ENCODE results near the gene MDFI.

Gene MDFI

DNA sequence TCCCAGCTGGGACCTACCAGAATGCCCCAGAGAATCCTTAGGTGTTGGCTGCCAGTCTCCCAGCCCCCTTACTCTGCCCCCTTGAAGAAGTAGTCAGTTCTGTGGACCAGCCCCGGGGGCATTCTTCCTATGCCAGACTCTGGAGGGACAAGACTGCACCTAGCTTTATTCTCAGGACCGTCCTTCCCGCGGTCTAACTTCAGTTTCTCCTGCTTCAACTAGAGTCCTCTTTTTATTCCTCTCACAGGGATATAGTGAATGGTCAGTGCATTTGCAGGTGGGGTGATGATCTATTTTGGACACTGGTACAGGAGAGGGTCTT is 35.9 kb upstream of the MDFI start:
- H3K4me1 ChIP-seq (ENCODE audit: control insufficient read depth in 5 of 5, insufficient read depth in 5 of 5, low read length in 5 of 5) = peaks cover 0 to 38% (median 20%) of the 10 kb centered on the region in 5 donors
- no peaks in the 10 kb centered on the region for H3K27me3 ChIP-seq (ENCODE audit: control insufficient read depth in 5 of 5, insufficient read depth in 4 of 5, low read length in 5 of 5)
- peak overlapping the region in 1 of 5 donors; percentile 17 for H3K9ac ChIP-seq (ENCODE audit: low read length in 5 of 5)
- no peaks in the 10 kb centered on the region for H3K9me3 ChIP-seq (ENCODE audit: control insufficient read depth in 5 of 5, low read length in 5 of 5)
- H3K4me3 ChIP-seq (ENCODE audit: low read depth in 1 of 5, low read length in 5 of 5) = no peak overlapping the region
- H3K27ac ChIP-seq (ENCODE audit: low read depth, low read length) = peak overlapping the region; percentile 46
- H3K36me3 ChIP-seq (ENCODE audit: control insufficient read depth in 5 of 5, insufficient read depth in 5 of 5, low read length in 5 of 5) = peaks cover 0 to 18% (median 6%) of the 10 kb centered on the region in 5 donors

DNA sequence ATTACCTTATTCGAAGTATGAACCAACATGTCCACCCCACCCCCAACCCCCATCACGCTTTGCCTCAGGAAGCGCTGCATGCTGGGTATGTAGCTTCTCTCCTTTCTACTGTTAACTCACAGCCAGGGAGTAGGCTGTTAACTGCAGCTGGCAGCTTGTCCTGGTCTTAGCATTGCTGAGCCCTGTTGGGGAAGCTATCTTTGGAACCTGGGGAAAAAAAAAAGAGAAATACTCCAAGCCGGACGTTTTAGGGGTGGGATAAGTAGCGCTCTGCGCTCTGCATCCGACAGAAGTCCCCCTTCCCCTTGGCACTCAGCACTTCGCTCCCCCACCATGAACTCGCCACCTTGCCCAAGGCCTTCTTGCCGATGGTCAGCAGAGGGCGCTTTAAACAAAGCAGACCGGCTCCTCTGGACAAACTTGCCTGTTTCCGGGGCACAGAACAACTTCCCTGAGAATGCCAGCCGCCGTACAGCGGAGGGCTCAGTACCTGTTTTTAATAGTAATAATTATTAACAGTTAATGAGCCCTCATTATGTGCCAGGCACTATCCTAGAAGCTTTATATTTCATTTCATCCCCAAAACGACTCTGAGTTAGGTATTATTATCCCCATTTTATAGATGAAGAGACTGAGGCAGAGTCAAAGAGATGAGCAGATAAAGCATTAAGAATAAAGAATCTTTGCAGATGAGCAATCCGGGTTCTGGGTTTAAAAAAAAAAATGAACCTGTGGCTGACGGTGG is 35.2 kb upstream of the MDFI start:
- H3K27me3 ChIP-seq (ENCODE audit: control insufficient read depth in 5 of 5, insufficient read depth in 4 of 5, low read length in 5 of 5) = no peaks in the 10 kb centered on the region
- peaks cover 0 to 38% (median 20%) of the 10 kb centered on the region in 5 donors for H3K4me1 ChIP-seq (ENCODE audit: control insufficient read depth in 5 of 5, insufficient read depth in 5 of 5, low read length in 5 of 5)
- H3K27ac ChIP-seq (ENCODE audit: low read depth, low read length) = no peak overlapping the region
- H3K4me3 ChIP-seq (ENCODE audit: low read depth in 1 of 5, low read length in 5 of 5) = peak overlapping the region in 4 of 5 donors; percentile 4 to 59 (median 30)
- peaks cover 0 to 15% (median 5%) of the 10 kb centered on the region in 5 donors for H3K36me3 ChIP-seq (ENCODE audit: control insufficient read depth in 5 of 5, insufficient read depth in 5 of 5, low read length in 5 of 5)
- H3K9me3 ChIP-seq (ENCODE audit: control insufficient read depth in 5 of 5, low read length in 5 of 5) = no peaks in the 10 kb centered on the region
- peak overlapping the region in 1 of 5 donors; percentile 68 for H3K9ac ChIP-seq (ENCODE audit: low read length in 5 of 5)

DNA sequence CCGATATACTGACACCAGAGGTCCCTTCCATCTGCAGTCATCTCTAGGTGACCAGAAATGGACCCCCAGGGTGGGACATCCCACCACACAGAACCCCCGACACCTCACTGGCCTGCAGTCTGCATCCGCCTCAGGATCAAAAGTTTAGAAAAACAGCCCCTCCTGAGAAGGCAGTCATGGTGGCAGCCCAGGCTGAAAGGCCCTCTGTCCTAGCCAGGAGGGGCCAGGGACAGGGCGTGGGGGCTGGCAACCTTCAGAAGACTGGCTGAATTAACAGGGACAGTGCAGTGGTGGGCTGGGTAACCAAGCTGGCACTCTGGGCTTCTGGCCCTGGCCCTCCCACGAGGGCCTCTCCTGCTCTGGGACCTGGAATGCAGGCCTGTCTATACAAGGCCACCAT is 34.3 kb upstream of the MDFI start:
- Histone ChIP-seq H3K9me3 (ENCODE audit: control insufficient read depth in 5 of 5, low read length in 5 of 5) (no peaks in the 10 kb centered on the region), H3K4me1 (ENCODE audit: control insufficient read depth in 5 of 5, insufficient read depth in 5 of 5, low read length in 5 of 5) (peaks cover 0 to 38% (median 20%) of the 10 kb centered on the region in 5 donors), H3K27me3 (ENCODE audit: control insufficient read depth in 5 of 5, insufficient read depth in 4 of 5, low read length in 5 of 5) (no peaks in the 10 kb centered on the region), H3K27ac (ENCODE audit: low read depth, low read length) (no peak overlapping the region), H3K36me3 (ENCODE audit: control insufficient read depth in 5 of 5, insufficient read depth in 5 of 5, low read length in 5 of 5) (peaks cover 0 to 7% (median 3%) of the 10 kb centered on the region in 5 donors), H3K9ac (ENCODE audit: low read length in 5 of 5) (no peak overlapping the region), H3K4me3 (ENCODE audit: low read depth in 1 of 5, low read length in 5 of 5) (no peak overlapping the region)

DNA sequence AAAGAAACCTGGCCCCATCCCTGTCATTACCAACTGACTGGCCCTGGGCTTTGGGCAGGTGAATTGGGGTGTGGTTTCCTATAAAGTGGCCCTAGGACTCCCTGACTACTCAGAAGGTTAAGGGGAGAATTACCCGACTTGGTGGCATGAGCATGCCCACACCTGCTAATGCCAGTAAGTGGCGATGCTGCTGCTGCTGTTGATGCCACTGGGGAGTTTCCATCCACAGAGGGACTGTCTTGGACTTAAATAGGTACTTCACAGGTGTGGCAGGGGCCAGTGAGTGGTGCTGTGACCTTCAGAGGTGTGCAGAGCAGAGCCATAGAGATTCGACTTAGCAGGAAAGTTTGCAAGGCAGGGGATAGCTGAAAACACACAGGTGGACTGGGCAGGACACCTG is 32.6 kb upstream of the MDFI start:
- Histone ChIP-seq H3K9ac (ENCODE audit: low read length in 5 of 5) (no peak overlapping the region), H3K27ac (ENCODE audit: low read depth, low read length) (no peak overlapping the region), H3K4me1 (ENCODE audit: control insufficient read depth in 5 of 5, insufficient read depth in 5 of 5, low read length in 5 of 5) (peaks cover 0 to 31% (median 20%) of the 10 kb centered on the region in 5 donors), H3K27me3 (ENCODE audit: control insufficient read depth in 5 of 5, insufficient read depth in 4 of 5, low read length in 5 of 5) (no peaks in the 10 kb centered on the region), H3K4me3 (ENCODE audit: low read depth in 1 of 5, low read length in 5 of 5) (no peak overlapping the region), H3K9me3 (ENCODE audit: control insufficient read depth in 5 of 5, low read length in 5 of 5) (no peaks in the 10 kb centered on the region), H3K36me3 (ENCODE audit: control insufficient read depth in 5 of 5, insufficient read depth in 5 of 5, low read length in 5 of 5) (peaks cover 0 to 3% (median 0%) of the 10 kb centered on the region in 5 donors)

DNA sequence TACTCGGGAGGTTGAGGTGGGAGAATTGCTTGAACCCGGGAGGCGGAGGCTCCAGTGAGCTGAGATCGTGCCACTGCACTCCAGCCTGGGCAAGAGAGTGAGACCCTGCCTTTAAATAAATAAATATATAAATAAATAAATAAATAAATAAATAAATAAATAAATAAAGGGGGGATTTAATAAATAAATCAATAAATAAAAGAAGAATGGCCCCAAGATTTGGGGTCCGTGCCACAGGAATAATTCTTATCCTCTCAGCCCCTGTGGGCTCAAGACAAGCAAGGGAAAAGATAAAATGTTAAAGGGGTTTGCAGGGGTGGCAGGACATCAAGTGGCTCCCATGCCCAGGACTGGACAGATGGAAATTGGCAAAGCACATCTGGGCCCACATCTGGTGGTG is 31.2 kb upstream of the MDFI start:
- H3K36me3 ChIP-seq (ENCODE audit: control insufficient read depth in 5 of 5, insufficient read depth in 5 of 5, low read length in 5 of 5) = no peaks in the 10 kb centered on the region
- H3K27me3 ChIP-seq (ENCODE audit: control insufficient read depth in 5 of 5, insufficient read depth in 4 of 5, low read length in 5 of 5) = no peaks in the 10 kb centered on the region
- H3K27ac ChIP-seq (ENCODE audit: low read depth, low read length) = no peak overlapping the region
- H3K9ac ChIP-seq (ENCODE audit: low read length in 5 of 5) = no peak overlapping the region
- H3K9me3 ChIP-seq (ENCODE audit: control insufficient read depth in 5 of 5, low read length in 5 of 5) = no peaks in the 10 kb centered on the region
- H3K4me3 ChIP-seq (ENCODE audit: low read depth in 1 of 5, low read length in 5 of 5) = no peak overlapping the region
- H3K4me1 ChIP-seq (ENCODE audit: control insufficient read depth in 5 of 5, insufficient read depth in 5 of 5, low read length in 5 of 5) = peaks cover 0 to 18% (median 15%) of the 10 kb centered on the region in 5 donors

DNA sequence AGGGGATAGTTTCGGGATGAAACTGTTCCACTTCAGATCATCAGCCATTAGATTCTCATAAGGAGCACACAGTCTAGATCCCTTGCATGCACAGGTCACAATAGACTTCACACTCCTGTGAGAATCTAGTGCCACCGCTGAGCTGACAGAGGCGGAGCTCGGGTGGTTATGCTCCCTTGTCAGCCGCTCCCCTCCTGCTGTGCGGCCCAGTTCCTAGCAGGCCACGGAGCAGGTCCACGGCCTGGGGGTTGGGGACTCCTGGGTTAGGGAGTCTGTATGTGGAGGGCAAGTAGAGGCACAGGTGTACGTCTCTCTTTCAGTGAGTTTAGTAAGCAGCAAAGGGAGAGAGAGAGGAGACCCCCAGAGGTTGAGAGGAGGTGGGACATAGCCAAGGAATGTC is 30.5 kb upstream of the MDFI start:
- H3K27me3 ChIP-seq (ENCODE audit: control insufficient read depth in 5 of 5, insufficient read depth in 4 of 5, low read length in 5 of 5) = no peaks in the 10 kb centered on the region

DNA sequence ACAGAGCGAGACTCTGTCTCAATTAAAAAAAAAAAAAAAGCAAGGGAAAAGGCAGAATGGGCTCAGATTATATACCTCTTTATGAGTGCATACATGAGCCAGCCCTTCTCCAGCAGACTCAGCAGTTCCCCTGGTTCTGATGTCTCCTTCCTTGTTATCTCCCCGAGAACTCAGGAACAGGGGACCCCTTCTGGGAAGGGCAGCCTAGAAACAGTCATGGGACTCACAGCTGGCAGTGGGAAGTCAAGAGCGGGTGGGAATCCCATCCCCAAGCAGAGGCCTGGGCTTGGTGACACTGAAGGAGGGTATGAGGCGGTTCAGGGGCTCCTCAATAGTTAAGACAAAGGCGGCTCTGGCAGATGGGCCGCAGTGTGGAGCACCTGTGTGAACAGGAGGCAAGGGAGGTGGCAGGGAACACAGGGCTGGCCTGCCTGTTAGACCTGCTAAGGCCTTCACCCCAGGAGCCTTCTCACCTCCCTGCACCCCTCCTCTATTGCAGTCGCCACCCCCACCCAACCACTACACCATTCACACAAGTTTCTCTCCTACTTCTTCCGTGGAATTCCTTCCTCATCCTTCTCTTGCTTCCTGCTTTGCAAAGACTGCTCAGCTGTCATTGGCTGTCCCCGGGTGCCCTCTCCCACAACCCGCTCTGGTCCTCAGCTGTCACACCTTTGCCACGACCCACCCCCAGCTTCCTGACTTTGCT is 29.7 kb upstream of the MDFI start:
- Histone ChIP-seq H3K27ac (ENCODE audit: low read depth, low read length) (no peak overlapping the region), H3K4me3 (ENCODE audit: low read depth in 1 of 5, low read length in 5 of 5) (no peak overlapping the region), H3K9ac (ENCODE audit: low read length in 5 of 5) (no peak overlapping the region), H3K9me3 (ENCODE audit: control insufficient read depth in 5 of 5, low read length in 5 of 5) (peaks cover 0 to 5% (median 3%) of the 10 kb centered on the region in 5 donors), H3K27me3 (ENCODE audit: control insufficient read depth in 5 of 5, insufficient read depth in 4 of 5, low read length in 5 of 5) (no peaks in the 10 kb centered on the region), H3K36me3 (ENCODE audit: control insufficient read depth in 5 of 5, insufficient read depth in 5 of 5, low read length in 5 of 5) (no peaks in the 10 kb centered on the region), H3K4me1 (ENCODE audit: control insufficient read depth in 5 of 5, insufficient read depth in 5 of 5, low read length in 5 of 5) (peaks cover 0 to 4% (median 0%) of the 10 kb centered on the region in 5 donors)

More for the DNA sequence above, 30.5 kb upstream of the MDFI start:
- no peak overlapping the region for H3K4me3 ChIP-seq (ENCODE audit: low read depth in 1 of 5, low read length in 5 of 5)
- H3K9me3 ChIP-seq (ENCODE audit: control insufficient read depth in 5 of 5, low read length in 5 of 5) = peaks cover 0 to 3% (median 2%) of the 10 kb centered on the region in 5 donors
- no peak overlapping the region for H3K9ac ChIP-seq (ENCODE audit: low read length in 5 of 5)
- H3K36me3 ChIP-seq (ENCODE audit: control insufficient read depth in 5 of 5, insufficient read depth in 5 of 5, low read length in 5 of 5) = no peaks in the 10 kb centered on the region
- H3K27ac ChIP-seq (ENCODE audit: low read depth, low read length) = no peak overlapping the region
- H3K4me1 ChIP-seq (ENCODE audit: control insufficient read depth in 5 of 5, insufficient read depth in 5 of 5, low read length in 5 of 5) = peaks cover 0 to 11% (median 8%) of the 10 kb centered on the region in 5 donors

DNA sequence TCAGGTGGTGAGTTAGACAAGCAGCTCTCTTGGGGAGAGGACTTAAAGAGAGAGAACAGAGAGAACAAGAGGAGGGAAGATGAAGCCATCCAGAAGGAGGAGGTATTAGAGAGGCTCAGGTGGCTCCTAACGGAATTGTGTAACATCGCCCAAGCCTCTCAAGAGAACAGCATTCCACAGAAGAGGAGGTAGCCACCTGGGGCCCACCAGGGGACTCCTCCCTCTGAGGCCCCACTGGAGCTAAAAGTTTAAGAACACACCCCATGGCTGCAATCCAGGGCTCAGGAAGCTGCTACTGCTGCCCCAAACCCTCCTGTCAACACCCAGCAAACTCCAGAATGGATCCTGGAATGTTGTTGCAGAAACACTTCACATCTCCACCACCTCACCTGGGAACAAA is 23.6 kb upstream of the MDFI start:
- Histone ChIP-seq H3K4me1 (ENCODE audit: control insufficient read depth in 5 of 5, insufficient read depth in 5 of 5, low read length in 5 of 5) (no peaks in the 10 kb centered on the region), H3K4me3 (ENCODE audit: low read depth in 1 of 5, low read length in 5 of 5) (no peak overlapping the region), H3K9ac (ENCODE audit: low read length in 5 of 5) (no peak overlapping the region), H3K9me3 (ENCODE audit: control insufficient read depth in 5 of 5, low read length in 5 of 5) (peaks cover 0 to 7% (median 3%) of the 10 kb centered on the region in 5 donors), H3K27ac (ENCODE audit: low read depth, low read length) (no peak overlapping the region), H3K36me3 (ENCODE audit: control insufficient read depth in 5 of 5, insufficient read depth in 5 of 5, low read length in 5 of 5) (no peaks in the 10 kb centered on the region), H3K27me3 (ENCODE audit: control insufficient read depth in 5 of 5, insufficient read depth in 4 of 5, low read length in 5 of 5) (no peaks in the 10 kb centered on the region)

DNA sequence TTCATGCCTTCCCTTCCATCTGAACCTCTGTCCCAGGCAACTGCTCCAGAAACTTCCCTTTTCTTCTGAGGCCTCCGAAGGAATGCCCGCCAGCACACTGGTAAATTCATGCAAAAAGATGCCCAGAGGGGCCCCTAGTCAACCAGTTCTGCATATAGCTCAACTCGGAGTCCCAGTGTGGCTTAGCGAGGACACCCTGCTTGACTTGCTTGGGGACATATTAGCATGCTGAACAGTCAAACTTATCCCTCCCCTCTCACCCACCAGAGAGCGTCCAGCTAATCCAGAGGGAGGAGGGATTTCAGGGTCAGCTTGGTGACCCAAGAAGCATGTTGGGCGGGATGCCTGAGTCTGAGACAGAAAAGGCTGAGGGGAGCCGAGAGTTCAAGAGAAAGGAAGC is 23.0 kb upstream of the MDFI start:
- Histone ChIP-seq H3K27ac (ENCODE audit: low read depth, low read length) (no peak overlapping the region), H3K9ac (ENCODE audit: low read length in 5 of 5) (no peak overlapping the region), H3K4me3 (ENCODE audit: low read depth in 1 of 5, low read length in 5 of 5) (no peak overlapping the region), H3K27me3 (ENCODE audit: control insufficient read depth in 5 of 5, insufficient read depth in 4 of 5, low read length in 5 of 5) (no peaks in the 10 kb centered on the region), H3K4me1 (ENCODE audit: control insufficient read depth in 5 of 5, insufficient read depth in 5 of 5, low read length in 5 of 5) (no peaks in the 10 kb centered on the region), H3K36me3 (ENCODE audit: control insufficient read depth in 5 of 5, insufficient read depth in 5 of 5, low read length in 5 of 5) (no peaks in the 10 kb centered on the region), H3K9me3 (ENCODE audit: control insufficient read depth in 5 of 5, low read length in 5 of 5) (peaks cover 0 to 7% (median 3%) of the 10 kb centered on the region in 5 donors)

DNA sequence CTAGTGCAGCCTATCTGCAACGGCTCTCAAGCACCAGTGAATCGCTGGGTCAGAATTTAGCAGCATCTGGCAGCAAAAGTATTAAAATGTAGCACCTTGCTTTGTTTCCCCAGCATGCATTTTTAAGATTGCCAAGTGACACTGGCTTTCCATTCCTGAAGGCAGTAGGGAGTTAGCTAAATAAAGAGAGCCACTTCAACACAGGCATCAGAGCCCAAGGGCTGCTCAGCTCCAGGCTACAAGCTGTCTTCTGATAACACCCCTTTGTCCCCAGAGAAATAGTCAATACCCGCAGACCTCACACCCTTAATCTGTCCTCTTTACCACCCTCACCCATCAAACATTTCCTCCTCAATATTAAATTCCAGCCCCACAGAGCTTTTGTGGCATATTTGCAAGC is 19.7 kb upstream of the MDFI start:
- Histone ChIP-seq H3K4me1 (ENCODE audit: control insufficient read depth in 5 of 5, insufficient read depth in 5 of 5, low read length in 5 of 5) (peaks cover 0 to 11% (median 5%) of the 10 kb centered on the region in 5 donors), H3K9me3 (ENCODE audit: control insufficient read depth in 5 of 5, low read length in 5 of 5) (peaks cover 0 to 4% (median 3%) of the 10 kb centered on the region in 5 donors), H3K36me3 (ENCODE audit: control insufficient read depth in 5 of 5, insufficient read depth in 5 of 5, low read length in 5 of 5) (no peaks in the 10 kb centered on the region), H3K4me3 (ENCODE audit: low read depth in 1 of 5, low read length in 5 of 5) (no peak overlapping the region), H3K9ac (ENCODE audit: low read length in 5 of 5) (no peak overlapping the region), H3K27me3 (ENCODE audit: control insufficient read depth in 5 of 5, insufficient read depth in 4 of 5, low read length in 5 of 5) (no peaks in the 10 kb centered on the region), H3K27ac (ENCODE audit: low read depth, low read length) (no peak overlapping the region)

All from subcutaneous abdominal adipose tissue (tissue), 5 donors.